WTC11 (cell line): ENCODE data around the gene CLPTM1L. TPM values are rescaled to one million over a fixed set of nuclear protein-coding genes. Genes with fewer than 3 reads are reported as not detected.

Experiments used
- ATAC-seq: fragments of 200-7000 bp; cut with Tn5 transposase; 2 replicates; pipeline ENCODE4 v1.10.0; 2021; ENCODE audit warnings: mild to moderate bottlenecking, moderate library complexity
- CTCF ChIA-PET: fragments of 300-600 bp; sonication (Branson Sonifier 250); formaldehyde crosslinking; loops from one replicate; lab custom pipeline; 2021; ENCODE audit warnings: antibody characterized with exemption; lab: Charles Lee
- POLR2A ChIA-PET: fragments of 350-600 bp; sonication (Branson Sonifier 250); formaldehyde crosslinking; loops from one replicate; lab custom pipeline; 2021; ENCODE audit warnings: antibody characterized with exemption; lab: Charles Lee
- DNase-seq: peaks from one replicate; pipeline ENCODE4 v3.0.0; 2021; ENCODE audit warnings: low spot score
- H3K27ac Mint-ChIP-seq: 2 replicates; pipeline ENCODE4 v1.8.0; 2021; ENCODE audit warnings: mixed read lengths
- H3K27me3 Mint-ChIP-seq: 2 replicates; pipeline ENCODE4 v1.8.0; 2021; ENCODE audit warnings: low read depth, mild to moderate bottlenecking, moderate library complexity, mixed read lengths
- H3K36me3 Mint-ChIP-seq: 2 replicates; pipeline ENCODE4 v1.8.0; 2021; ENCODE audit warnings: mixed read lengths
- H3K4me1 Mint-ChIP-seq: 2 replicates; pipeline ENCODE4 v1.8.0; 2022; ENCODE audit warnings: mixed read lengths
- H3K4me3 Mint-ChIP-seq: 2 replicates; pipeline ENCODE4 v1.8.0; 2021; ENCODE audit warnings: mild to moderate bottlenecking, moderate library complexity, mixed read lengths
- H3K9me3 Mint-ChIP-seq: 2 replicates; pipeline ENCODE4 v1.8.0; 2021; ENCODE audit warnings: mixed read lengths
- CREM ChIP-seq: sonication (generic); formaldehyde crosslinking; IDR thresholded peaks from 2 replicates; pipeline ENCODE4 v1.8.1; 2022; ENCODE audit warnings: mild to moderate bottlenecking, missing genetic modification reagents, moderate library complexity
- ELF4 ChIP-seq: sonication (generic); formaldehyde crosslinking; IDR thresholded peaks from 2 replicates; pipeline ENCODE4 v1.8.1; 2022; ENCODE audit warnings: low read depth, mild to moderate bottlenecking, moderate library complexity, missing genetic modification reagents
- GABPB1 ChIP-seq: sonication (generic); formaldehyde crosslinking; IDR thresholded peaks from 2 replicates; pipeline ENCODE4 v1.8.1; 2023; ENCODE audit warnings: mild to moderate bottlenecking, missing genetic modification reagents
- GRHL2 ChIP-seq: fragments of 250-450 bp; sonication (Bioruptor Pico); IDR thresholded peaks from 2 replicates; pipeline ENCODE4 v1.8.0; 2022; ENCODE audit warnings: mild to moderate bottlenecking, moderate library complexity; ENCODE audit not compliant: insufficient replicate concordance, severe bottlenecking
- GTF2I ChIP-seq: fragments of 250-450 bp; sonication (Bioruptor Pico); conservative IDR thresholded peaks from 2 replicates; pipeline ENCODE4 v1.4.0; 2021; ENCODE audit warnings: mild to moderate bottlenecking
- HMGA2 ChIP-seq: fragments of 250-450 bp; sonication (Bioruptor Pico); IDR thresholded peaks from 2 replicates; pipeline ENCODE4 v1.4.0; 2021; ENCODE audit warnings: mild to moderate bottlenecking, moderate library complexity
- JUN ChIP-seq: sonication (generic); formaldehyde crosslinking; IDR thresholded peaks from 2 replicates; pipeline ENCODE4 v1.8.0; 2023; ENCODE audit warnings: mild to moderate bottlenecking, missing genetic modification reagents
- NFE2L1 ChIP-seq: sonication (generic); formaldehyde crosslinking; IDR thresholded peaks from 2 replicates; pipeline ENCODE4 v1.8.1; 2023; ENCODE audit warnings: missing genetic modification reagents
- NR1H2 ChIP-seq: sonication (generic); formaldehyde crosslinking; IDR thresholded peaks from 2 replicates; pipeline ENCODE4 v1.9.0; 2021; ENCODE audit warnings: mild to moderate bottlenecking, moderate library complexity, missing genetic modification reagents
- NR2C2 ChIP-seq: sonication (generic); formaldehyde crosslinking; IDR thresholded peaks from 2 replicates; pipeline ENCODE4 v1.8.0; 2022; ENCODE audit warnings: mild to moderate bottlenecking, missing genetic modification reagents
- RORB ChIP-seq: fragments of 250-450 bp; sonication (Bioruptor Pico); IDR thresholded peaks from 2 replicates; pipeline ENCODE4 v1.9.0; 2021; ENCODE audit warnings: mild to moderate bottlenecking
- SMAD3 ChIP-seq: sonication (generic); formaldehyde crosslinking; IDR thresholded peaks from 2 replicates; pipeline ENCODE4 v1.8.0; 2022; ENCODE audit warnings: missing genetic modification reagents, mild to moderate bottlenecking, borderline replicate concordance
- TEAD1 ChIP-seq: sonication (generic); formaldehyde crosslinking; IDR thresholded peaks from 2 replicates; pipeline ENCODE4 v1.8.0; 2022; ENCODE audit warnings: mild to moderate bottlenecking, missing genetic modification reagents
- TP53 ChIP-seq: sonication (generic); formaldehyde crosslinking; IDR thresholded peaks from 2 replicates; pipeline ENCODE4 v1.8.1; 2023; ENCODE audit warnings: mild to moderate bottlenecking, missing genetic modification reagents
- ZNF219 ChIP-seq: sonication (generic); formaldehyde crosslinking; IDR thresholded peaks from 2 replicates; pipeline ENCODE4 v1.8.0; 2023; ENCODE audit warnings: missing genetic modification reagents, mild to moderate bottlenecking, borderline replicate concordance
- ZNF263 ChIP-seq: sonication (generic); formaldehyde crosslinking; IDR thresholded peaks from 2 replicates; pipeline ENCODE4 v1.8.1; 2022; ENCODE audit warnings: low read depth, mild to moderate bottlenecking, moderate library complexity, missing genetic modification reagents
- ZNF396 ChIP-seq: fragments of 250-450 bp; sonication (Bioruptor Pico); IDR thresholded peaks from 2 replicates; pipeline ENCODE4 v1.8.0; 2021; ENCODE audit warnings: mild to moderate bottlenecking, moderate library complexity, borderline replicate concordance
- total RNA-seq: library from RNA; stranded (reverse); gene quantifications from 3 replicates; pipeline ENCODE4 v1.2.3, GENCODE V29; 2021
- TF ChIP-seq, protein P1 (sequence below): fragments of 250-450 bp; sonication (Bioruptor Pico); IDR thresholded peaks from 2 replicates; pipeline ENCODE4 v1.9.0; 2021; ENCODE audit warnings: mild to moderate bottlenecking
- TF ChIP-seq, protein P2 (sequence below): sonication (generic); formaldehyde crosslinking; IDR thresholded peaks from 2 replicates; pipeline ENCODE4 v1.8.0; 2022; ENCODE audit warnings: mild to moderate bottlenecking, missing genetic modification reagents
- TF ChIP-seq, protein P3 (sequence below): sonication (generic); formaldehyde crosslinking; conservative IDR thresholded peaks from 2 replicates; pipeline ENCODE4 v1.8.1; 2023; ENCODE audit warnings: mild to moderate bottlenecking, low read depth, missing genetic modification reagents, moderate library complexity
- TF ChIP-seq, protein P4 (sequence below): sonication (generic); formaldehyde crosslinking; IDR thresholded peaks from 2 replicates; pipeline ENCODE4 v1.8.0; 2022; ENCODE audit warnings: missing genetic modification reagents

The CLPTM1L gene
- total RNA-seq, 1 experiment from 2014 or later = 92.8 TPM

DNA sequence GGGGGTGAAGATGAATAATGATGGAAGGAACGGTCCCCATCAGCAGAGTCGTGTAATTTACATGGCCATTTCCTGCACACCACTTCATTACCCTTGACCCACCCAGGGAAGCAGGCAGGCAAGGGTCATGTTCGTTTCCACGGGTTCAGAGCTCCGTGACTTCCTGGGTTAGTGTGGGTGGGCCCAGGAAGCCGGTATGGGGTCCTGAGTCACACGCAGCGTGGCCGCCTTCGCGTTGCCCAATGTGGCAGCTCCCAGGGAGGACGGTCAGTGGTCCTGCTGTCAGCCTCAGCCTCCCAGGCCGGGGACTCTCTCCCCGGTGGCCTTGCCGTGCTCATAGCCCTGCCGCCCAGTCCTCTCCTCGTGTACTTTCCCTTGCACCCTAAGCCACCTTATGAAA is 44.9 kb downstream of the CLPTM1L start:
- POLR2A ChIA-PET = no interaction called here

DNA sequence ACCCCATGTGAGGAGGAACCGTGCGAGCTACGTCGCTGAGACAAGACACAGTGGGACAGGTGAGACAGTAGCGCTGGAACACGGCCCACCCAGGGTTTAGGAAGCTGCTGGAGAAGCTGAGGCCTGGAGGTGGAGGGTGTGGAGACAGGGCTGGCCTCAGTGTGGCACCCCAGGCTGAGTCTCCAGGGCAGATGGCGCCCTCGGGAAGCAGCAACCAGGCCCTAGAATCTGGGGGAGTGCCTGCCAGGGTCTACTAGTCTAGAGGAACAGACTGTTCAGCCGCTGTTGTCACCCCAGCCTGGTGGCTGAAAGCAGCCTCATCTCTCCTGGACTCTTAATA is 45.4 kb downstream of the CLPTM1L start:
- Mint-ChIP-seq H3K4me3 (no peak overlapping the region), H3K36me3 (no peaks in the 10 kb centered on the region), H3K9me3 (peaks cover 11% of the 10 kb centered on the region), H3K27ac (no peak overlapping the region), H3K27me3 (peaks cover 12% of the 10 kb centered on the region)
- no peak for ATAC-seq
- CTCF ChIA-PET = no interaction called here
- POLR2A ChIA-PET = no interaction called here
- no peak for DNase-seq
- TF ChIP-seq, protein P1, sequence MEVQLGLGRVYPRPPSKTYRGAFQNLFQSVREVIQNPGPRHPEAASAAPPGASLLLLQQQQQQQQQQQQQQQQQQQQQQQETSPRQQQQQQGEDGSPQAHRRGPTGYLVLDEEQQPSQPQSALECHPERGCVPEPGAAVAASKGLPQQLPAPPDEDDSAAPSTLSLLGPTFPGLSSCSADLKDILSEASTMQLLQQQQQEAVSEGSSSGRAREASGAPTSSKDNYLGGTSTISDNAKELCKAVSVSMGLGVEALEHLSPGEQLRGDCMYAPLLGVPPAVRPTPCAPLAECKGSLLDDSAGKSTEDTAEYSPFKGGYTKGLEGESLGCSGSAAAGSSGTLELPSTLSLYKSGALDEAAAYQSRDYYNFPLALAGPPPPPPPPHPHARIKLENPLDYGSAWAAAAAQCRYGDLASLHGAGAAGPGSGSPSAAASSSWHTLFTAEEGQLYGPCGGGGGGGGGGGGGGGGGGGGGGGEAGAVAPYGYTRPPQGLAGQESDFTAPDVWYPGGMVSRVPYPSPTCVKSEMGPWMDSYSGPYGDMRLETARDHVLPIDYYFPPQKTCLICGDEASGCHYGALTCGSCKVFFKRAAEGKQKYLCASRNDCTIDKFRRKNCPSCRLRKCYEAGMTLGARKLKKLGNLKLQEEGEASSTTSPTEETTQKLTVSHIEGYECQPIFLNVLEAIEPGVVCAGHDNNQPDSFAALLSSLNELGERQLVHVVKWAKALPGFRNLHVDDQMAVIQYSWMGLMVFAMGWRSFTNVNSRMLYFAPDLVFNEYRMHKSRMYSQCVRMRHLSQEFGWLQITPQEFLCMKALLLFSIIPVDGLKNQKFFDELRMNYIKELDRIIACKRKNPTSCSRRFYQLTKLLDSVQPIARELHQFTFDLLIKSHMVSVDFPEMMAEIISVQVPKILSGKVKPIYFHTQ (CRISPR knock-in tag) = no peak
- TF ChIP-seq NFE2L1 (CRISPR knock-in tag) = no peak
- TF ChIP-seq, all 79 proteins: peak for 0
- peaks cover 5% of the 10 kb centered on the region for H3K4me1 Mint-ChIP-seq

More for the DNA sequence above, 44.9 kb downstream of the CLPTM1L start:
- peaks cover 12% of the 10 kb centered on the region for H3K27me3 Mint-ChIP-seq
- no peak overlapping the region for H3K27ac Mint-ChIP-seq
- H3K36me3 Mint-ChIP-seq = no peaks in the 10 kb centered on the region
- CTCF ChIA-PET = interaction anchor here (1.1 kb wide), 1 partner anchor 317 kb away, joined by 3 read pairs; no protein-coding TSS in a partner anchor
- TF ChIP-seq ZNF219 (CRISPR knock-in tag) (no peak), TEAD1 (no peak), ELF4 (CRISPR knock-in tag) (no peak), SMAD3 (CRISPR knock-in tag) (no peak), TP53 (CRISPR knock-in tag) (no peak)
- no peak overlapping the region for H3K4me3 Mint-ChIP-seq
- peaks cover 5% of the 10 kb centered on the region for H3K4me1 Mint-ChIP-seq
- ATAC-seq = no peak
- DNase-seq = no peak
- peaks cover 11% of the 10 kb centered on the region for H3K9me3 Mint-ChIP-seq

DNA sequence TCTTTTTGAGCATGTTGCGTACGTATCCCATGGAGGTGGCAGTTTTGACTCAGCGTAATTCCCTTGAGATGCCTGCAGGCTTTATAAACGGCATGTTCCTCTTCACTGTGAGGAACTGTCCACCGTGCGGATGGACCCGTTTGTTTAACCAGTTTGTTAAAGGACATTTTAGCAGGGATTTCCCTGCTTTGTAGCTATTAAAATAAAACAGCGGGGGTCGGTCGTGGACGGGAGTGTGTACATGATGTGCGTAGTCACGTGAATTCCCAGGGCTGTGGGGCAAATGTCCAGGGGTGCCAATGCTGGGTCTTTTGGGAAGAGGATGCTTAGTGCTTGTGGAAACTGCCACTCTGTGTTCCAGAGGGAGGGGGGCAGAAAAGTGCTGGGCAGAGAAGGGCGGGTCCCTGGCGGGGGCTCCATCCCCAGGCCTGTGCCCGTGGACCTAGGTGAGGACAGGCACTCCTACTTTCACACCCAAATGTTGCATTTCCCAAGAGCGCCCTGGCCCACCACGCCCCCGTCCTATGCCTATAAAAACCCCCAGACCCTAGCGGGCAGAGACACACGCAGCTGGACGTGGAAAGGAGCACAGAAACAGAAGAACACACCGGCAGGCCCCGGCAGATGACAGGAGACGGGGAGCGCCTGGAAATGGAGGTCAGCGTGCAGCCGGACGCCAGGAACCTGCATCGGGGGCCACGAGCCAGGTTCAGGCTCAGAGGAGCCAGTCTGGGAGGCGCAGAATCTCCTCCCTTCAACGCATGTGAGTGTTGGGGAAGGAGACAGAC is 46.0 kb downstream of the CLPTM1L start:
- peaks cover 5% of the 10 kb centered on the region for H3K4me1 Mint-ChIP-seq
- H3K27me3 Mint-ChIP-seq = peaks cover 12% of the 10 kb centered on the region
- CTCF ChIA-PET = no interaction called here
- no peaks in the 10 kb centered on the region for H3K36me3 Mint-ChIP-seq
- peaks cover 11% of the 10 kb centered on the region for H3K9me3 Mint-ChIP-seq
- DNase-seq (no peak), ATAC-seq (no peak)
- POLR2A ChIA-PET = no interaction called here
- H3K27ac Mint-ChIP-seq = no peak overlapping the region
- no peak overlapping the region for H3K4me3 Mint-ChIP-seq
- TF ChIP-seq, protein P2, sequence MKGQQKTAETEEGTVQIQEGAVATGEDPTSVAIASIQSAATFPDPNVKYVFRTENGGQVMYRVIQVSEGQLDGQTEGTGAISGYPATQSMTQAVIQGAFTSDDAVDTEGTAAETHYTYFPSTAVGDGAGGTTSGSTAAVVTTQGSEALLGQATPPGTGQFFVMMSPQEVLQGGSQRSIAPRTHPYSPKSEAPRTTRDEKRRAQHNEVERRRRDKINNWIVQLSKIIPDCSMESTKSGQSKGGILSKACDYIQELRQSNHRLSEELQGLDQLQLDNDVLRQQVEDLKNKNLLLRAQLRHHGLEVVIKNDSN (CRISPR knock-in tag) = no peak
- TF ChIP-seq ZNF263 (CRISPR knock-in tag) = no peak
- TF ChIP-seq ZNF396 (CRISPR knock-in tag) = no peak
- TF ChIP-seq, protein P3, sequence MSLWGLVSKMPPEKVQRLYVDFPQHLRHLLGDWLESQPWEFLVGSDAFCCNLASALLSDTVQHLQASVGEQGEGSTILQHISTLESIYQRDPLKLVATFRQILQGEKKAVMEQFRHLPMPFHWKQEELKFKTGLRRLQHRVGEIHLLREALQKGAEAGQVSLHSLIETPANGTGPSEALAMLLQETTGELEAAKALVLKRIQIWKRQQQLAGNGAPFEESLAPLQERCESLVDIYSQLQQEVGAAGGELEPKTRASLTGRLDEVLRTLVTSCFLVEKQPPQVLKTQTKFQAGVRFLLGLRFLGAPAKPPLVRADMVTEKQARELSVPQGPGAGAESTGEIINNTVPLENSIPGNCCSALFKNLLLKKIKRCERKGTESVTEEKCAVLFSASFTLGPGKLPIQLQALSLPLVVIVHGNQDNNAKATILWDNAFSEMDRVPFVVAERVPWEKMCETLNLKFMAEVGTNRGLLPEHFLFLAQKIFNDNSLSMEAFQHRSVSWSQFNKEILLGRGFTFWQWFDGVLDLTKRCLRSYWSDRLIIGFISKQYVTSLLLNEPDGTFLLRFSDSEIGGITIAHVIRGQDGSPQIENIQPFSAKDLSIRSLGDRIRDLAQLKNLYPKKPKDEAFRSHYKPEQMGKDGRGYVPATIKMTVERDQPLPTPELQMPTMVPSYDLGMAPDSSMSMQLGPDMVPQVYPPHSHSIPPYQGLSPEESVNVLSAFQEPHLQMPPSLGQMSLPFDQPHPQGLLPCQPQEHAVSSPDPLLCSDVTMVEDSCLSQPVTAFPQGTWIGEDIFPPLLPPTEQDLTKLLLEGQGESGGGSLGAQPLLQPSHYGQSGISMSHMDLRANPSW (CRISPR knock-in tag) = no peak
- TF ChIP-seq GABPB1 (CRISPR knock-in tag) = no peak
- no peak for TF ChIP-seq NR2C2
- no peak for TF ChIP-seq ZNF219 (CRISPR knock-in tag)
- no peak for TF ChIP-seq CREM
- TF ChIP-seq NR1H2 (CRISPR knock-in tag) = no peak
- TF ChIP-seq JUN (CRISPR knock-in tag) = no peak
- TF ChIP-seq TEAD1 = no peak
- TF ChIP-seq GRHL2 (CRISPR knock-in tag) = no peak
- TF ChIP-seq, protein P4, sequence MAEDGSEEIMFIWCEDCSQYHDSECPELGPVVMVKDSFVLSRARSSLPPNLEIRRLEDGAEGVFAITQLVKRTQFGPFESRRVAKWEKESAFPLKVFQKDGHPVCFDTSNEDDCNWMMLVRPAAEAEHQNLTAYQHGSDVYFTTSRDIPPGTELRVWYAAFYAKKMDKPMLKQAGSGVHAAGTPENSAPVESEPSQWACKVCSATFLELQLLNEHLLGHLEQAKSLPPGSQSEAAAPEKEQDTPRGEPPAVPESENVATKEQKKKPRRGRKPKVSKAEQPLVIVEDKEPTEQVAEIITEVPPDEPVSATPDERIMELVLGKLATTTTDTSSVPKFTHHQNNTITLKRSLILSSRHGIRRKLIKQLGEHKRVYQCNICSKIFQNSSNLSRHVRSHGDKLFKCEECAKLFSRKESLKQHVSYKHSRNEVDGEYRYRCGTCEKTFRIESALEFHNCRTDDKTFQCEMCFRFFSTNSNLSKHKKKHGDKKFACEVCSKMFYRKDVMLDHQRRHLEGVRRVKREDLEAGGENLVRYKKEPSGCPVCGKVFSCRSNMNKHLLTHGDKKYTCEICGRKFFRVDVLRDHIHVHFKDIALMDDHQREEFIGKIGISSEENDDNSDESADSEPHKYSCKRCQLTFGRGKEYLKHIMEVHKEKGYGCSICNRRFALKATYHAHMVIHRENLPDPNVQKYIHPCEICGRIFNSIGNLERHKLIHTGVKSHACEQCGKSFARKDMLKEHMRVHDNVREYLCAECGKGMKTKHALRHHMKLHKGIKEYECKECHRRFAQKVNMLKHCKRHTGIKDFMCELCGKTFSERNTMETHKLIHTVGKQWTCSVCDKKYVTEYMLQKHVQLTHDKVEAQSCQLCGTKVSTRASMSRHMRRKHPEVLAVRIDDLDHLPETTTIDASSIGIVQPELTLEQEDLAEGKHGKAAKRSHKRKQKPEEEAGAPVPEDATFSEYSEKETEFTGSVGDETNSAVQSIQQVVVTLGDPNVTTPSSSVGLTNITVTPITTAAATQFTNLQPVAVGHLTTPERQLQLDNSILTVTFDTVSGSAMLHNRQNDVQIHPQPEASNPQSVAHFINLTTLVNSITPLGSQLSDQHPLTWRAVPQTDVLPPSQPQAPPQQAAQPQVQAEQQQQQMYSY (CRISPR knock-in tag) = no peak
- TF ChIP-seq GTF2I = no peak
- TF ChIP-seq RORB (CRISPR knock-in tag) = no peak
- no peak for TF ChIP-seq HMGA2
